K562 (cell line): ENCODE results near the gene SH2B2. TPM values are rescaled to one million over a fixed set of nuclear protein-coding genes. Genes with fewer than 3 reads are reported as not detected.

Experiments
- CBFA2T2 ChIP-seq: fragments of 450-650 bp; conservative IDR thresholded peaks from 2 replicates; pipeline ENCODE4 v1.6.1; 2017; ENCODE audit warnings: mild to moderate bottlenecking
- CXXC5 ChIP-seq: fragments of 250-450 bp; sonication (Bioruptor Pico); IDR thresholded peaks from 2 replicates; pipeline ENCODE4 v1.8.0; 2022; ENCODE audit warnings: inconsistent platforms, mild to moderate bottlenecking, moderate library complexity
- ESRRB ChIP-seq: fragments of 250-450 bp; sonication (Bioruptor Pico); IDR thresholded peaks from 2 replicates; pipeline ENCODE4 v1.5.0; 2020; ENCODE audit warnings: mild to moderate bottlenecking, moderate library complexity, borderline replicate concordance
- JUN ChIP-seq, 2 experiments: sonication (generic) in 1 of 2; formaldehyde crosslinking in 1 of 2; IDR thresholded peaks; 2 replicates each; pipeline versions ENCODE4 v1.6.1 to v1.8.0; 2012 to 2022; ENCODE audit warnings: borderline replicate concordance in 2 of 2, mild to moderate bottlenecking in 2 of 2, improper control_type of control experiment in 1 of 2, low read depth in 1 of 2, low read length in 1 of 2, missing genetic modification reagents in 1 of 2
- NR2C2 ChIP-seq, 2 experiments: fragments of 200-800 bp in 1 of 2; sonication (Bioruptor generic) in 1 of 2; sonication (generic) in 1 of 2; formaldehyde crosslinking in 1 of 2; IDR thresholded peaks; 2 replicates each; pipeline versions ENCODE4 v1.6.1 to v1.8.0; 2016 to 2022; ENCODE audit warnings: mild to moderate bottlenecking in 1 of 2, missing compliant biosample characterization in 1 of 2, missing genetic modification characterization in 1 of 2, missing genetic modification reagents in 1 of 2
- RBBP5 ChIP-seq: fragments of 200-600 bp; sonication (generic); IDR thresholded peaks from 2 replicates; pipeline ENCODE4 v1.6.1; 2012; ENCODE audit warnings: borderline replicate concordance, mild to moderate bottlenecking, low read length, control low read depth, inconsistent platforms; ENCODE audit not compliant: insufficient read depth, poor library complexity, severe bottlenecking
- TBL1XR1 ChIP-seq, 2 experiments: IDR thresholded peaks; 2 replicates each; pipeline ENCODE4 v1.6.1; 2012; ENCODE audit warnings: improper control_type of control experiment in 2 of 2, low read length in 2 of 2, mild to moderate bottlenecking in 1 of 2
- U2AF1 ChIP-seq: fragments of 200-400 bp; formaldehyde crosslinking; optimal IDR thresholded peaks from 2 replicates; pipeline ENCODE3; 2017; ENCODE audit warnings: mild to moderate bottlenecking, low read depth, low read length, moderate library complexity
- ZFP91 ChIP-seq: sonication (generic); formaldehyde crosslinking; IDR thresholded peaks from 2 replicates; pipeline ENCODE4 v1.8.0; 2022; ENCODE audit warnings: mild to moderate bottlenecking, missing genetic modification reagents
- ZNF165 ChIP-seq: fragments of 250-450 bp; sonication (Bioruptor Pico); IDR thresholded peaks from 2 replicates; pipeline ENCODE4 v1.4.0; 2020; ENCODE audit warnings: borderline replicate concordance
- ZNF24 ChIP-seq: fragments of 450-650 bp; IDR thresholded peaks from 2 replicates; pipeline ENCODE4 v1.6.1; 2016
- ZNF324 ChIP-seq: fragments of 250-450 bp; sonication (Bioruptor Pico); IDR thresholded peaks from 2 replicates; pipeline ENCODE4 v1.4.0; 2020; ENCODE audit warnings: mild to moderate bottlenecking
- ZNF57 ChIP-seq: fragments of 450-650 bp; formaldehyde crosslinking; IDR thresholded peaks from 2 replicates; pipeline ENCODE4 v1.4.0; 2020; ENCODE audit warnings: mild to moderate bottlenecking, moderate library complexity
- polyA plus RNA-seq, 8 experiments: library from polyadenylated mRNA; depleted of rRNA in 4 of 8; stranded (reverse) in 5 of 8; unstranded in 3 of 8; fragments of >200 nt; fragmentation: Nextera tagmentation in 2 of 8; fragmentation: Illumina TruSeq in 1 of 8; extraction: Ambion mirVana in 2 of 8; extraction: Trizol in 1 of 8; gene quantifications; 2 replicates each; pipeline versions ENCODE4 v1.2.1 to v1.2.3, GENCODE V29; 2011 to 2014; ENCODE audit warnings: inconsistent platforms in 1 of 8, missing spikeins in 1 of 8
- total RNA-seq, 7 experiments: library from RNA; depleted of rRNA in 6 of 7; stranded (reverse); fragments of >200 nt in 6 of 7; fragmentation: Illumina TruSeq in 2 of 7; extraction: Trizol in 2 of 7; gene quantifications; 2 replicates each; pipeline versions ENCODE4 v1.2.1 to v1.2.3, GENCODE V29; 2011 to 2021; ENCODE audit warnings: low replicate concordance in 1 of 7
- TF ChIP-seq, protein P1 (sequence below): fragments of 450-650 bp; IDR thresholded peaks from 2 replicates; pipeline ENCODE4 v1.6.1; 2018; ENCODE audit not compliant: partially characterized antibody
- TF ChIP-seq, protein P2 (sequence below): sonication (generic); formaldehyde crosslinking; IDR thresholded peaks from 2 replicates; pipeline ENCODE4 v1.9.0; 2022; ENCODE audit warnings: mild to moderate bottlenecking, missing genetic modification reagents
- TF ChIP-seq, protein P3 (sequence below): sonication (generic); formaldehyde crosslinking; IDR thresholded peaks from 2 replicates; pipeline ENCODE4 v1.8.0; 2023; ENCODE audit warnings: mild to moderate bottlenecking, missing genetic modification reagents
- TF ChIP-seq, protein P4 (sequence below): fragments of 250-450 bp; sonication (Bioruptor Pico); IDR thresholded peaks from 2 replicates; pipeline ENCODE4 v1.8.0; 2021; ENCODE audit warnings: mild to moderate bottlenecking, moderate library complexity

SH2B2 gene
- total and polyA plus RNA-seq, 9 of the 15 experiments (the other 6 are each of a cell fraction or from before 2014, with no cell fraction given) = 0.03 to 0.89 (median 0.07) TPM; not detected in 4

DNA sequence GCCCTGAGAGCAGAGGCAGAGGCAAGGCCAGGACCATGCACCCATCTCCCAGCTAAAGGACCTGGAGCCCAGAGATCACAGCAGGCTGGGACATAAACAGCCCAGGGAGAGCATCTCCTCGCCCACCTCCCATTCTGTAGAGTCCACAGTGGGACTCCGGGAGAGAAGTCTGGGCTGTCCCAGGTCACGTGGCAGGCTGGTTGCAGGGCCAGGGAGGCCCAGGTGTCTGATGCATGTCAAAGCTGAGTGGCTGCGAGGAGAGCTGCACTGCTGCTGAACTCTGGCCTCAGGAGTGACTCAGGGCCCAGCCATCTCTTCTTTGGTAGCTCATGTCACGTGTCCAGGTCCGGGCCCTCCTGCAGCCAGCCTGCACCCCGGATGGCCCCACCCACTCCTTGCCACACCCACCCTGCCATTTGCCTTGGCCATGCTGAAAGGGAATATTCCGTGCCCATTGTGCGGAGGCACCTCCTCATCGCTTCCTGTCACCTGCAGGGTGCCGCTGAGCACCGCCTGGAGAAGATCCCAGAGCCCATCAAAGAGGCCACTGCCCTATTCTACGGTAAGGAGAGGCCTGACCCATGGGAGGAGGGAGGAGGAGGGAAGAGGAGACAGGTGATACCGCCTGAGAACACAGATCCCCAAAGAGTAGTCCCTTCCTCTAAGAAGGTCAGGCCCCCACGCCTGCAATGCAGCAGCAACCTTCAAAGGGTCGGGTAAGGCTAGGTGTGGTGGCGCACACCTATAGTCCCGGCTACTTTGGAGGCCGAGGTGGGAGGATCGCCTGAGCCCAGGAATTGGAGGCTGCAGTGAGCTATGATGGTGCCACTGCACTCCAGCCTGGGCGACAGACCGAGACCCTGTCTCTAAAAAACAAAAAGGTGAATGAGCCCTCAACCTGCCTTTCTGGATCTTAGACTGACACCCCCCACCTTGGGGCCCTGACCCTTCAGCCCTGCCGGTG is 12.6 kb upstream of the SH2B2 start (continued):
- TF ChIP-seq, protein P1, sequence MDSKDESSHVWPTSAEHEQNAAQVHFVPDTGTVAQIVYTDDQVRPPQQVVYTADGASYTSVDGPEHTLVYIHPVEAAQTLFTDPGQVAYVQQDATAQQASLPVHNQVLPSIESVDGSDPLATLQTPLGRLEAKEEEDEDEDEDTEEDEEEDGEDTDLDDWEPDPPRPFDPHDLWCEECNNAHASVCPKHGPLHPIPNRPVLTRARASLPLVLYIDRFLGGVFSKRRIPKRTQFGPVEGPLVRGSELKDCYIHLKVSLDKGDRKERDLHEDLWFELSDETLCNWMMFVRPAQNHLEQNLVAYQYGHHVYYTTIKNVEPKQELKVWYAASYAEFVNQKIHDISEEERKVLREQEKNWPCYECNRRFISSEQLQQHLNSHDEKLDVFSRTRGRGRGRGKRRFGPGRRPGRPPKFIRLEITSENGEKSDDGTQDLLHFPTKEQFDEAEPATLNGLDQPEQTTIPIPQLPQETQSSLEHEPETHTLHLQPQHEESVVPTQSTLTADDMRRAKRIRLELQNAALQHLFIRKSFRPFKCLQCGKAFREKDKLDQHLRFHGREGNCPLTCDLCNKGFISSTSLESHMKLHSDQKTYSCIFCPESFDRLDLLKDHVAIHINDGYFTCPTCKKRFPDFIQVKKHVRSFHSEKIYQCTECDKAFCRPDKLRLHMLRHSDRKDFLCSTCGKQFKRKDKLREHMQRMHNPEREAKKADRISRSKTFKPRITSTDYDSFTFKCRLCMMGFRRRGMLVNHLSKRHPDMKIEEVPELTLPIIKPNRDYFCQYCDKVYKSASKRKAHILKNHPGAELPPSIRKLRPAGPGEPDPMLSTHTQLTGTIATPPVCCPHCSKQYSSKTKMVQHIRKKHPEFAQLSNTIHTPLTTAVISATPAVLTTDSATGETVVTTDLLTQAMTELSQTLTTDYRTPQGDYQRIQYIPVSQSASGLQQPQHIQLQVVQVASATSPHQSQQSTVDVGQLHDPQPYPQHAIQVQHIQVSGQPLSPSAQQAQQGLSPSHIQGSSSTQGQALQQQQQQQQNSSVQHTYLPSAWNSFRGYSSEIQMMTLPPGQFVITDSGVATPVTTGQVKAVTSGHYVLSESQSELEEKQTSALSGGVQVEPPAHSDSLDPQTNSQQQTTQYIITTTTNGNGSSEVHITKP = no peak
- TF ChIP-seq U2AF1 = no peak
- TF ChIP-seq CXXC5 = no peak
- TF ChIP-seq, protein P2, sequence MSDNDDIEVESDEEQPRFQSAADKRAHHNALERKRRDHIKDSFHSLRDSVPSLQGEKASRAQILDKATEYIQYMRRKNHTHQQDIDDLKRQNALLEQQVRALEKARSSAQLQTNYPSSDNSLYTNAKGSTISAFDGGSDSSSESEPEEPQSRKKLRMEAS (CRISPR knock-in tag) = peak; percentile 75
- no peak for TF ChIP-seq NR2C2 (CRISPR knock-in tag; IDR thresholded peaks at IDR 0.05)
- peak; percentile 79 for TF ChIP-seq NR2C2 (tag; IDR thresholded peaks at IDR 0.05)
- TF ChIP-seq, protein P3, sequence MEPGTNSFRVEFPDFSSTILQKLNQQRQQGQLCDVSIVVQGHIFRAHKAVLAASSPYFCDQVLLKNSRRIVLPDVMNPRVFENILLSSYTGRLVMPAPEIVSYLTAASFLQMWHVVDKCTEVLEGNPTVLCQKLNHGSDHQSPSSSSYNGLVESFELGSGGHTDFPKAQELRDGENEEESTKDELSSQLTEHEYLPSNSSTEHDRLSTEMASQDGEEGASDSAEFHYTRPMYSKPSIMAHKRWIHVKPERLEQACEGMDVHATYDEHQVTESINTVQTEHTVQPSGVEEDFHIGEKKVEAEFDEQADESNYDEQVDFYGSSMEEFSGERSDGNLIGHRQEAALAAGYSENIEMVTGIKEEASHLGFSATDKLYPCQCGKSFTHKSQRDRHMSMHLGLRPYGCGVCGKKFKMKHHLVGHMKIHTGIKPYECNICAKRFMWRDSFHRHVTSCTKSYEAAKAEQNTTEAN = no peak
- TF ChIP-seq ESRRB (CRISPR knock-in tag) = no peak
- TF ChIP-seq TBL1XR1 (IDR thresholded peaks at IDR 0.05; ENCODE audit: low read length in 2 of 2) = no peak
- TF ChIP-seq, protein P4, sequence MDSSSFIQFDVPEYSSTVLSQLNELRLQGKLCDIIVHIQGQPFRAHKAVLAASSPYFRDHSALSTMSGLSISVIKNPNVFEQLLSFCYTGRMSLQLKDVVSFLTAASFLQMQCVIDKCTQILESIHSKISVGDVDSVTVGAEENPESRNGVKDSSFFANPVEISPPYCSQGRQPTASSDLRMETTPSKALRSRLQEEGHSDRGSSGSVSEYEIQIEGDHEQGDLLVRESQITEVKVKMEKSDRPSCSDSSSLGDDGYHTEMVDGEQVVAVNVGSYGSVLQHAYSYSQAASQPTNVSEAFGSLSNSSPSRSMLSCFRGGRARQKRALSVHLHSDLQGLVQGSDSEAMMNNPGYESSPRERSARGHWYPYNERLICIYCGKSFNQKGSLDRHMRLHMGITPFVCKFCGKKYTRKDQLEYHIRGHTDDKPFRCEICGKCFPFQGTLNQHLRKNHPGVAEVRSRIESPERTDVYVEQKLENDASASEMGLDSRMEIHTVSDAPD (CRISPR knock-in tag) = no peak
- TF ChIP-seq ZNF324 = no peak
- TF ChIP-seq JUN (IDR thresholded peaks at IDR 0.05; ENCODE audit: borderline replicate concordance, low read depth, low read length) = peak; percentile 54; the same call in 1 of the 2 replicates
- TF ChIP-seq JUN (CRISPR knock-in tag; IDR thresholded peaks at IDR 0.05; ENCODE audit: borderline replicate concordance) = no peak
- no peak for TF ChIP-seq ZFP91 (CRISPR knock-in tag)
- TF ChIP-seq CBFA2T2 = peak; percentile 78
- TF ChIP-seq ZNF57 (CRISPR knock-in tag) = no peak
- no peak for TF ChIP-seq ZNF24
- TF ChIP-seq ZNF165 (CRISPR knock-in tag) = no peak
- no peak for TF ChIP-seq RBBP5
